ENCODE measurements around the gene ESYT1. TPM values are rescaled to one million over a fixed set of nuclear protein-coding genes. Genes with fewer than 3 reads are reported as not detected.

ESYT1 gene
- total and polyA plus RNA-seq, 9 of the 15 experiments (the other 6 are each of a cell fraction or from before 2014, with no cell fraction given), result 132 to 420 (median 164) TPM

GRCh38 chr12:56189099-56189917 lies 61.2 kb downstream of the ESYT1 start, which contains the start of gene SMARCC2 (continued):
- TF ChIP-seq NCOR1 (IDR thresholded peaks at IDR 0.05) (0 out of 2 replicates have a peak, but pooled peaks have one; percentile 27), GATAD2B (IDR thresholded peaks at IDR 0.05; ENCODE audit: borderline replicate concordance) (peak; percentile 64; the same call in 1 of the 2 replicates), FOXP4 (CRISPR knock-in tag; IDR thresholded peaks at IDR 0.05; ENCODE audit: borderline replicate concordance) (no peak), NCOA6 (IDR thresholded peaks at IDR 0.05) (no peak), NFE2L1 (tag; IDR thresholded peaks at IDR 0.05; ENCODE audit: borderline replicate concordance, low read depth) (no peak), ZNF408 (CRISPR knock-in tag; IDR thresholded peaks at IDR 0.05; ENCODE audit: low read depth) (no peak), EP400 (IDR thresholded peaks at IDR 0.05) (peak; percentile 52; the same call in 1 of the 2 replicates), HBP1 (CRISPR knock-in tag; IDR thresholded peaks at IDR 0.05) (0 out of 2 replicates have a peak, but pooled peaks have one; percentile 14), MXI1 (IDR thresholded peaks at IDR 0.05; ENCODE audit: low read depth, low read length) (no peak), MYNN (IDR thresholded peaks at IDR 0.05) (peak; percentile 54; the same call in 1 of the 2 replicates), MYNN (CRISPR knock-in tag; IDR thresholded peaks at IDR 0.05) (no peak), HMGN3 (IDR thresholded peaks at IDR 0.05; ENCODE audit: borderline replicate concordance, extremely low read depth, insufficient read length, low read depth, low read length) (peak; percentile 82), ATF1 (CRISPR knock-in tag; IDR thresholded peaks at IDR 0.05) (no peak), ATF1 (tag; IDR thresholded peaks at IDR 0.05) (no peak), ZBTB7A (IDR thresholded peaks at IDR 0.05; ENCODE audit: borderline replicate concordance, control insufficient read depth, low read depth, low read length) (peak; percentile 35; the same call in 1 of the 2 replicates), POLR2G (IDR thresholded peaks at IDR 0.05; ENCODE audit: low read depth, low read length) (peak; percentile 85), FOXJ2 (tag; IDR thresholded peaks at IDR 0.05) (no peak), TARDBP (IDR thresholded peaks at IDR 0.05) (no peak), HNRNPH1 (optimal IDR thresholded peaks at IDR 0.05; ENCODE audit: low read depth, low read length) (no peak), KLF13 (tag; IDR thresholded peaks at IDR 0.05; ENCODE audit: borderline replicate concordance, low read depth) (no peak), MYC (IDR thresholded peaks at IDR 0.05; ENCODE audit: low read depth, low read length) (peak; percentile 58; the same call in 1 of the 2 replicates), MYC (CRISPR knock-in tag; IDR thresholded peaks at IDR 0.05; ENCODE audit: borderline replicate concordance, low read depth) (no peak), NR2F6 (CRISPR knock-in tag; IDR thresholded peaks at IDR 0.05) (no peak), YY1 (IDR thresholded peaks at IDR 0.05; ENCODE audit: borderline replicate concordance in 1 of 3, control insufficient read depth in 1 of 3, extremely low read depth in 1 of 3, insufficient read depth in 3 of 3, insufficient read length in 1 of 3, insufficient replicate concordance in 2 of 3, low read depth in 1 of 3, low read length in 2 of 3) (peak; percentile 30 to 83 (median 75)), EGR1 (conservative IDR thresholded peaks at IDR 0.05) (peak; percentile 64), XRCC5 (IDR thresholded peaks at IDR 0.05; ENCODE audit: low read depth, low read length) (0 out of 2 replicates have a peak, but pooled peaks have one; percentile 59)

Data from K562 (cell line).